Measurements from ENCODE around the gene SLK.

GRCh38 chr10:104034401-104035193 lies 67.7 kb downstream of the SLK start:
- TF ChIP-seq POLR2A (IDR thresholded peaks at IDR 0.05; ENCODE audit: low read depth, low read length) (no peak), CTCF (IDR thresholded peaks at IDR 0.05 in 2 of 3, conservative IDR thresholded peaks at IDR 0.05 in 1 of 3; ENCODE audit: control insufficient read depth in 2 of 3, extremely low read depth in 1 of 3, insufficient read depth in 1 of 3, low read depth in 3 of 3, low read length in 3 of 3) (no peak), BCL11A (IDR thresholded peaks at IDR 0.05; ENCODE audit: low read depth, low read length) (no peak), FOXK2 (IDR thresholded peaks at IDR 0.05) (no peak), MAX (IDR thresholded peaks at IDR 0.05; ENCODE audit: low read depth, low read length) (no peak), SRF (IDR thresholded peaks at IDR 0.05; ENCODE audit: low read depth in 2 of 2, low read length in 2 of 2) (no peak), RAD21 (IDR thresholded peaks at IDR 0.05; ENCODE audit: insufficient read depth, low read depth, low read length) (no peak), GATAD2B (conservative IDR thresholded peaks at IDR 0.05; ENCODE audit: low read depth) (no peak), ZBTB11 (CRISPR knock-in tag; IDR thresholded peaks at IDR 0.05) (no peak), REST (IDR thresholded peaks at IDR 0.05; ENCODE audit: low read depth, low read length) (no peak), ZNF622 (IDR thresholded peaks at IDR 0.05) (no peak)

Data from GM12878 (cell line).